HFF-Myc (cell line): ENCODE measurements around the gene MYOC.

ENCODE experiments used
- DNase-seq: peaks from one replicate; pipeline ENCODE4 v3.0.0-alpha.2; 2011; ENCODE audit warnings: low read depth; ENCODE audit errors: extremely low read depth
- H3K4me3 ChIP-seq: replicated peaks from 2 replicates; pipeline ENCODE4 v1.5.1; 2011; ENCODE audit warnings: low read depth, mild to moderate bottlenecking, control low read depth, low read length
- TF ChIP-seq, protein P1 (sequence below): IDR thresholded peaks from 2 replicates; pipeline ENCODE4 v1.5.1; 2012; ENCODE audit warnings: mild to moderate bottlenecking, low read depth, low read length, control low read depth; ENCODE audit errors: missing control alignments

The MYOC gene

DNA sequence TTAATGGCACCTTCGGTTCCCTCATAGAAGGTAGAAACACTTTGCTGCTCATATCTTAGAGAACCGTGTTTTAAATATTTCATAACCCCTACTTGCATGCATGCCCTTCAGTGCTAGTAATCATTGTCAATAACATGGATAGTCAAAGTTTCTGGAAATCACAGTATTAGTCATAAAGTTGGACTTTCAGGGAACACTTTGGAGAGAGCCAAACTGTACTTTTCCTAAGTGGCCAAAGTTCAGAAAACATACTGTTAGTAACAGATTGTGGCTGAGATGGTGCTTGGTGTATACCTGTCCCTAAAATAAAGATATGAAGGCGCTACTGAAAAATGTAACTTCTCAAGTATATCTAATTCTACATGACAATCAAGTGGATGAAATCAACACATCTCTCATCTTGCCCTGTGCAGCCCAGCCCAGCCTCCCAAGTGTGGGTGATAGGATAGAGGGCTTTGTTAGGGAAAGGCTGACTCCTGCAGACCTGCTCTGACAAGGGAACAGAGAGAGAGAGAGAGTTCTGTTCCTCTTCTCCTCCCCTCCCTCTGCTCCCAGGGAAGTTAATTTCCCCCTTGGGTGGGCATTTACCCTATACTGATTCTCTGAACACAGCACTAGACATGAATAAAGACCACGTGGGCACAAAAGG, 14.4 kb downstream of the MYOC start:
- H3K4me3 ChIP-seq = no peak overlapping the region
- TF ChIP-seq, protein P1, sequence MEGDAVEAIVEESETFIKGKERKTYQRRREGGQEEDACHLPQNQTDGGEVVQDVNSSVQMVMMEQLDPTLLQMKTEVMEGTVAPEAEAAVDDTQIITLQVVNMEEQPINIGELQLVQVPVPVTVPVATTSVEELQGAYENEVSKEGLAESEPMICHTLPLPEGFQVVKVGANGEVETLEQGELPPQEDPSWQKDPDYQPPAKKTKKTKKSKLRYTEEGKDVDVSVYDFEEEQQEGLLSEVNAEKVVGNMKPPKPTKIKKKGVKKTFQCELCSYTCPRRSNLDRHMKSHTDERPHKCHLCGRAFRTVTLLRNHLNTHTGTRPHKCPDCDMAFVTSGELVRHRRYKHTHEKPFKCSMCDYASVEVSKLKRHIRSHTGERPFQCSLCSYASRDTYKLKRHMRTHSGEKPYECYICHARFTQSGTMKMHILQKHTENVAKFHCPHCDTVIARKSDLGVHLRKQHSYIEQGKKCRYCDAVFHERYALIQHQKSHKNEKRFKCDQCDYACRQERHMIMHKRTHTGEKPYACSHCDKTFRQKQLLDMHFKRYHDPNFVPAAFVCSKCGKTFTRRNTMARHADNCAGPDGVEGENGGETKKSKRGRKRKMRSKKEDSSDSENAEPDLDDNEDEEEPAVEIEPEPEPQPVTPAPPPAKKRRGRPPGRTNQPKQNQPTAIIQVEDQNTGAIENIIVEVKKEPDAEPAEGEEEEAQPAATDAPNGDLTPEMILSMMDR = no peak
- DNase-seq = no peak

DNA sequence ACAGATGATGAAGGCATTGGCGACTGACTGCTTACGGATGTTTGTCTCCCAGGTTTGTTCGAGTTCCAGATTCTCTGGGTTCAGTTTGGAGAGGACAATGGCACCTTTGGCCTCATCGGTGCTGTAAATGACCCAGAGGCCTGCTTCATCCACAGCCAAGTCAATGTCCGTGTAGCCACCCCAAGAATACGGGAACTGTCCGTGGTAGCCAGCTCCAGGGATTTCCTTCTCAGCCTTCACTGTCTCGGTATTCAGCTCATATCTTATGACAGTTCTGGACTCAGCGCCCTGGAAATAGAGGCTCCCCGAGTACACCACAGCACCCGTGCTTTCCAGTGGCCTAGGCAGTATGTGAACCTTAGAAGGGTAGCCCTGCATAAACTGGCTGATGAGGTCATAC, 16.3 kb downstream of the MYOC start:
- no peak for DNase-seq
- H3K4me3 ChIP-seq = no peak overlapping the region
- TF ChIP-seq, protein P1 = no peak

DNA sequence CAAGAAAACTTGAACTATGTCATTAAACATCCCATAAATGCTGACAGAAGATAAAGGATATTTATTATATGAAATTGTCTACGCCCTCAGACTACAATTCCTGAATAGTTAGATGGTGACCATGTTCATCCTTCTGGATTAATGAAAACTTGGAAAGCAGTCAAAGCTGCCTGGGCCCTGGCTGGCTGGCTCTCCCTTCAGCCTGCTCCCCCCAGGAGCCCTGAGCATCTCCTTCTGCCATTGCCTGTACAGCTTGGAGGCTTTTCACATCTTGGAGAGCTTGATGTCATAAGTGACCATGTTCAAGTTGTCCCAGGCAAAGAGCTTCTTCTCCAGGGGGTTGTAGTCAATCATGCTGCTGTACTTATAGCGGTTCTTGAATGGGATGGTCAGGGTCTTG, 16.8 kb downstream of the MYOC start:
- H3K4me3 ChIP-seq = no peak overlapping the region
- DNase-seq = no peak
- TF ChIP-seq, protein P1 = no peak

DNA sequence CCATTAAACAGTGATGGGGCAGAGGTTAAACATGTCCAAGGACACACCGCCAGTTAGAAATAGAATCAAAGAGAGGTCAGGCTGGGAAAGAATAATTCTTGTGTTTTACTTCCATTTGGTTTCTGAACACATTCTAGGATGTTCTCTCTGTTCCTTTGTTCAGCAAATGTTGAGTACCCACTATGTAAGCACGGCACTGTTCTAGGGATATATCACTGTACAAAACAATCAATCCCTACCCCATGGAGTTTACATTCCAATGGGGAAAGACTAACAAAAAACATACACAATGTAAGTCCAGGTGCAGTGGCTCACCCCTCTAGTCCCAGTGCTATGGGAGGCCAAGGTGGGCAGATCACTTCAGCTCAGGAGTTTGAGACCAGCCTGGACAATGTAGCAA, 24.3 kb downstream of the MYOC start:
- H3K4me3 ChIP-seq = no peak overlapping the region
- TF ChIP-seq, protein P1 = no peak
- no peak for DNase-seq

DNA sequence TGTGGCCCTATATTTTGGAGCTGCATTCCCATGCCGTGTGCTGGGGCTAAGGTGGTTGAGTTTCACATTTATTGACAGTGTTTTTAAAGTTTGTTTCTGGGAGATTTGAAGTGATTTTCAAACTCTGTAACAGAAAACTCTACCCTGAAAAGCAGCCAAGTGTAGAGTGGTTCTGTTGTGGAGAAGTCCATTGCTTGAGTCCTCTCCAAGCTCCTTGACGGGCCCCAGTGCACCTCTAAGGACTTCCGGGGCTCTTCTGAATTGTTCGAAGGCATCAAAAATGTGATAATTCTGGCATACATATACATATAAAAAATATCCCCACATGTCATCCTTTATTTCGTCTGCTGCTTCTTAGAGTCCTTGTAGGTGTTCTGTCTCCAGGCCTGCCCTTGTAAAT, 25.5 kb downstream of the MYOC start:
- no peak for DNase-seq
- TF ChIP-seq, protein P1 = no peak

DNA sequence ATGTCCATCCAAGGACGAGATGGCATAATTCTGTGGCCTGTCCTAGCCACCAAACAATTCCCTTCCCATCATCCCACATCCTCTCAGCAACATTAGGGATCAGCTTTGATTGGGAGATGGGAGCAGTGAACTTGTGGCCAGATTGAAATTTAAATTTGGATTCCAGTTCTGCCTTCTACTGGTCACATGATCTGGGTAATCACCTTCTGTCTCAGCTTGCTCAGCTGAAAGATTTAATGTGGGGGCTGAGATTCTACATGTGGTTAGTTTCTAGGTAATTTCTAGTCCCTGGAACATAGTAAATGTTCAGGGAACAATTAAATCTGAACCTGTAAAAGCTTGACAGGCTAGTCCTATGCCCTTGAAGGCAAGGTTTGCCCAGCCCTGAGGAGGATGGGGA, 27.3 kb downstream of the MYOC start:
- TF ChIP-seq, protein P1 = no peak
- no peak overlapping the region for H3K4me3 ChIP-seq
- no peak for DNase-seq

More for the DNA sequence above, 25.5 kb downstream of the MYOC start:
- no peak overlapping the region for H3K4me3 ChIP-seq
